ENCODE measurements around the gene JAKMIP1. TPM values are rescaled to one million over a fixed set of nuclear protein-coding genes. Genes with fewer than 3 reads are reported as not detected.

The JAKMIP1 gene
- total RNA-seq, 1 experiment from 2014 or later = not detected

GRCh38 chr4:6147441-6147840 lies 52.9 kb downstream of the JAKMIP1 start:
- DNase-seq (ENCODE audit: low read depth, low spot score) (no peak), ATAC-seq (no peak)
- Histone ChIP-seq H3K9me3 (ENCODE audit: control insufficient read depth in 1 of 2, insufficient read depth in 1 of 2, low read depth in 1 of 2, low read length in 2 of 2) (peaks cover 0 to 7% of the 10 kb centered on the region in 2 experiments; a peak in 1 of 4 replicates), H4K20me1 (ENCODE audit: insufficient read depth) (no peaks in the 10 kb centered on the region), H3K27ac (ENCODE audit: low read depth, low read length) (no peak overlapping the region), H3K27me3 (ENCODE audit: insufficient read depth, low read length) (no peaks in the 10 kb centered on the region), H2AFZ (ENCODE audit: low read depth, low read length, poor library complexity, severe bottlenecking) (no peak overlapping the region), H3K9me2 (ENCODE audit: insufficient read depth) (no peaks in the 10 kb centered on the region), H3K4me2 (ENCODE audit: low read length) (no peak overlapping the region), H3K9ac (ENCODE audit: low read length) (no peak overlapping the region), H3K36me3 (ENCODE audit: control insufficient read depth in 1 of 2, insufficient read depth in 2 of 2, low read length in 2 of 2) (no peaks in the 10 kb centered on the region), H3K4me3 (replicated peaks in 1 of 2; ENCODE audit: low read depth in 1 of 2, low read length in 2 of 2) (no peak overlapping the region), H3K4me1 (ENCODE audit: control insufficient read depth in 1 of 2, insufficient read depth in 2 of 2, low read length in 2 of 2) (no peaks in the 10 kb centered on the region), H3K79me2 (ENCODE audit: insufficient read depth, low read length) (no peaks in the 10 kb centered on the region)
- POLR2A ChIA-PET = no interaction called here
- RAD21 ChIA-PET (ENCODE audit: low non-redundant PET in 1 of 2, low total read pairs in 2 of 2, uncharacterized antibody in 2 of 2, unreplicated experiment in 2 of 2) = no interaction called here
- BruUV-seq (replicated peaks) = no TSS peak
- CTCF ChIA-PET = interaction anchor here (0.7 kb wide), 1 partner anchor 13 kb away, joined by 3 read pairs; no protein-coding TSS in a partner anchor
- TF ChIP-seq ZNF274 (IDR thresholded peaks at IDR 0.05; ENCODE audit: low read depth, low read length) (no peak), POLR2A (IDR thresholded peaks at IDR 0.05; ENCODE audit: borderline replicate concordance, extremely low read depth, insufficient read depth, insufficient read length) (no peak), POLR2AphosphoS5 (IDR thresholded peaks at IDR 0.05; ENCODE audit: low read depth, low read length) (no peak), ZBTB33 (IDR thresholded peaks at IDR 0.05; ENCODE audit: extremely low read depth, insufficient replicate concordance, low read length) (no peak), EZH2phosphoT487 (IDR thresholded peaks at IDR 0.05; ENCODE audit: borderline replicate concordance) (no peak), CTCF (IDR thresholded peaks at IDR 0.05 in 2 of 3, conservative IDR thresholded peaks at IDR 0.05 in 1 of 3; ENCODE audit: borderline replicate concordance in 1 of 3, insufficient read depth in 1 of 3, low read depth in 2 of 3, low read length in 2 of 3) (no peak), SRF (IDR thresholded peaks at IDR 0.05; ENCODE audit: low read depth) (no peak), YY1 (IDR thresholded peaks at IDR 0.05; ENCODE audit: extremely low read depth, insufficient replicate concordance, low read depth, low read length) (no peak), CBX3 (IDR thresholded peaks at IDR 0.05; ENCODE audit: low read depth) (no peak), TCF7L2 (IDR thresholded peaks at IDR 0.05; ENCODE audit: borderline replicate concordance, extremely low read depth, insufficient read depth, insufficient read length) (no peak)
- TF ChIP-seq, protein P1, sequence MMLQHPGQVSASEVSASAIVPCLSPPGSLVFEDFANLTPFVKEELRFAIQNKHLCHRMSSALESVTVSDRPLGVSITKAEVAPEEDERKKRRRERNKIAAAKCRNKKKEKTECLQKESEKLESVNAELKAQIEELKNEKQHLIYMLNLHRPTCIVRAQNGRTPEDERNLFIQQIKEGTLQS (IDR thresholded peaks at IDR 0.05) = no peak
- TF ChIP-seq, protein P2, sequence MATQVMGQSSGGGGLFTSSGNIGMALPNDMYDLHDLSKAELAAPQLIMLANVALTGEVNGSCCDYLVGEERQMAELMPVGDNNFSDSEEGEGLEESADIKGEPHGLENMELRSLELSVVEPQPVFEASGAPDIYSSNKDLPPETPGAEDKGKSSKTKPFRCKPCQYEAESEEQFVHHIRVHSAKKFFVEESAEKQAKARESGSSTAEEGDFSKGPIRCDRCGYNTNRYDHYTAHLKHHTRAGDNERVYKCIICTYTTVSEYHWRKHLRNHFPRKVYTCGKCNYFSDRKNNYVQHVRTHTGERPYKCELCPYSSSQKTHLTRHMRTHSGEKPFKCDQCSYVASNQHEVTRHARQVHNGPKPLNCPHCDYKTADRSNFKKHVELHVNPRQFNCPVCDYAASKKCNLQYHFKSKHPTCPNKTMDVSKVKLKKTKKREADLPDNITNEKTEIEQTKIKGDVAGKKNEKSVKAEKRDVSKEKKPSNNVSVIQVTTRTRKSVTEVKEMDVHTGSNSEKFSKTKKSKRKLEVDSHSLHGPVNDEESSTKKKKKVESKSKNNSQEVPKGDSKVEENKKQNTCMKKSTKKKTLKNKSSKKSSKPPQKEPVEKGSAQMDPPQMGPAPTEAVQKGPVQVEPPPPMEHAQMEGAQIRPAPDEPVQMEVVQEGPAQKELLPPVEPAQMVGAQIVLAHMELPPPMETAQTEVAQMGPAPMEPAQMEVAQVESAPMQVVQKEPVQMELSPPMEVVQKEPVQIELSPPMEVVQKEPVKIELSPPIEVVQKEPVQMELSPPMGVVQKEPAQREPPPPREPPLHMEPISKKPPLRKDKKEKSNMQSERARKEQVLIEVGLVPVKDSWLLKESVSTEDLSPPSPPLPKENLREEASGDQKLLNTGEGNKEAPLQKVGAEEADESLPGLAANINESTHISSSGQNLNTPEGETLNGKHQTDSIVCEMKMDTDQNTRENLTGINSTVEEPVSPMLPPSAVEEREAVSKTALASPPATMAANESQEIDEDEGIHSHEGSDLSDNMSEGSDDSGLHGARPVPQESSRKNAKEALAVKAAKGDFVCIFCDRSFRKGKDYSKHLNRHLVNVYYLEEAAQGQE (IDR thresholded peaks at IDR 0.05; ENCODE audit: low read depth) = no peak
- intact Hi-C loops (cut with micrococcal nuclease) = no loop called here
